ENCODE measurements around the gene XIRP2.

XIRP2 gene

DNA sequence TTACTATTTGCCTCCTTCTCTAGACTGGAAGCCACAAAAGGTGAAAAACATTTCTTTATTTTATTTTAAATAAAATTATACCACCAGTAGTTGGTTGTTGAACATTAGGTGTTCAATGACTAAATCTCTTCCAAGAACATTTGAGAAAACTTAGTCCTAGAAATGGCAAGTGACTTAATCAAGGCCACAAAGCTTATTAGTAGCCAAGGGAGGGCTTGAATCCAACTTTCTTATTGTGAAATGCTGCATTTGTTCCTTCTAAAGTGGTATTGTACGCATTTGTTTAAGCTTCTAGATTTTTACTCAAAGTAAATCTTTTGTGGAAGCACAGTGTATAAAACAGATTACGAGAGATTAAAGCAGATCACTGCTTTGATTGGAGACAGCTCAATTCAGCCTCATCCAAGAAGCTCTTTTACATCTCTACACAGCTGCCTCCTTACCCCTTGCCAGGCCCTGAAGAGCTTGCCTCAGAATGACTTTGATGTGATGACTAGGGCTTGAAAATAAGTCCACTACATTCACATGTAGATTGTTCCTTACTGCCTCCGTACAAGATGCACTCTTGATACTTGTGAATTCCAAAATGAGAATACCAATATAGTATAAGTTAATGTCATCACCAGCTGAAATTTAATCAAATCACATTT lies 244.8 kb downstream of the XIRP2 start:
- DNase-seq, result no peak

DNA sequence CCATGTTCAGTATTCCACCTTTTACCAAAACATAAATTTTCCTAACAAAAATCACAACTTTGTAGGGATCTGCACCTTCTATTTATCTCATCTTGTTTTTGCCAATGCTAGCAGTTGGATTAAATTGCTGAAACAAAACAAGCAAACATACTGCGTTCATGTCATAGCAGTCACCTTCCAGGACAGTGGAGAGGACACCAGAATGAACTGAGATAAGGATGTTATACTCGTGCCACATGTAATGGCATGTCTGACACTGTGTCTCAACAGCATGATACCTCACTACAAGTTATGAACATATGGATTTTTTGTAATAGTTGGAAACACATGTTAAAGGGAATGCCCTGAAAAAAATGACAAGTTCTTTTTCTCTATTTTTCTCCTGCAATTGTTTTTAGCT lies 245.3 kb downstream of the XIRP2 start:
- DNase-seq, result no peak

DNA sequence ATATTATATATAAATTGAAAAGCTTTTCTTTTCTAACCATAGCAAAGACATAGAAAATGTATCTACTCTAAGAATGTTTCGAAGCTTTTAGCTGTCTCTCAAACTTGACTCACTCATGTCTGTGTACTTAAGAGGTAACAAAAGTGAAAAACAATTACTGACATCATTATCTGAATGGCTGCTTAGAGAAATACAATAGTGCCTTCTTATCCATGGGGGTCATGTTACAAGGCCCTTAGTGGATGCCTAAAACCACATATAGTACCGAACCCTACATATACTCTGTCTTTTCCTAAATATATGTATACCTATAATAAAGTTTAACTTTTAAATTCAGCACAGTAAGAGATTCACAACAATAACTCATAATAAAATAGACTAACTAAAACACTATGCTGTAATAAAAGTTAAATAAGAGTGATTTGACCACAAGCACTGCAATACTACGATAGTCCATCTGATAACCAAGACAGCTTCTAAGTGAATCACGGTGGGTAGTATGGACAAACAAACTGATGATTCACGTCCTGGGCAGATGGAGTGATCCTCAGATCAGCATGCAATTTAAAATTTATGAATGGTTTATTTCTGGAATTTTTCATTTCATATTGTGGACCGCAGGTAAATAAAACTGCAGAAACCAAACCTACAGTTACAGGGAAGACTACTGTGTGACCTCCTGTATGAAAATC lies 246.2 kb downstream of the XIRP2 start:
- DNase-seq, result no peak

DNA sequence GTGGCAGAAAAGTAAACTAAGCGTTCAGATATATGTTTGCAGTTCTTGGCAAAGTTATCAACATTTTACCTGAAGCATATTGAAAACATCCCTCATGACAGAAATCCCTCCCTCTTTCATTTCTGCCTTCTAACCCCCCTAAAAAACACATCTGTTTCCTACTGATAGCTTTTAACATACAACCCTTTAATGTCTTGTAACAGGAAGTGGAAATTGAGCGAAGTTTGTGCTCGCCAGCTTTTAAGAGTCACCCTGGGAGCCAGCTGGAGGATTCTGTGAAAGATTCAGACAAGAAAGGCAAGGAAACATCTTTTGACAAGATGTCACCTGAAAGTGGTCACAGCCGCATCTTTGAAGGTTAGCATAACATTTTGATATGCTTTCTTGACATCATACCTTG lies 247.4 kb downstream of the XIRP2 start:
- no peak for DNase-seq

DNA sequence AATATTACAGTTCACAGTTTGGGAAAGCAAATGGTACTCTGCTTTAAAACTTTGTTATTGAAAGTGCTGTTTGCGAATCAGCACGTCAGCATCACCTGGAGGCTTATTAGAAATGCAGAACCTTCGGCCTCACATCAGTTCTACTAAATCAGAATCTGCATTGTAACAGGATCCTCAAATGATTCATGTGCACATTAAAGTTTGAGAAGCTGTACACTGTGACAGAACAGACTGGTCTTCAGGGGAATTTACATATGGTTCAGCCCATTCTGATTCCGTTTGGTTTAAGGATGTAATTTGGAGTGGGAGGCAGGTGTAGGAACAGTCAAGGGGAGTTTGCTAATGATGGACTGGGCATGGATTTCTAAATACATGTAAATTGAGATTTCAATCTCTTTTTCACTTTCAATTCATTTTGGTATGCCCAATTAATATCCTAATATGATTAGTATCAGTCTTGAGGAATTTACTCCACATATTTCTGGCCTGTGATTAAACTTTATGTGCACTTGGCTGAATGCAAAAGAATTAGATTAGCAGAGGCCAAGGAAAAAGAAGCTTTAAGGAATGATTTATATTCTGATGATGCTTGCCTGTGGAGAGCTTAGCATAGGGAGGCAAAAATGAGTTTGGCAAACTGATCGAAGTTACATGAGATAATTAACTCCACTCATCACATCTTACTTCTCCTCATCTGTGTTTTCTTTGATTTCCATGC lies 248.8 kb downstream of the XIRP2 start:
- DNase-seq, result no peak

DNA sequence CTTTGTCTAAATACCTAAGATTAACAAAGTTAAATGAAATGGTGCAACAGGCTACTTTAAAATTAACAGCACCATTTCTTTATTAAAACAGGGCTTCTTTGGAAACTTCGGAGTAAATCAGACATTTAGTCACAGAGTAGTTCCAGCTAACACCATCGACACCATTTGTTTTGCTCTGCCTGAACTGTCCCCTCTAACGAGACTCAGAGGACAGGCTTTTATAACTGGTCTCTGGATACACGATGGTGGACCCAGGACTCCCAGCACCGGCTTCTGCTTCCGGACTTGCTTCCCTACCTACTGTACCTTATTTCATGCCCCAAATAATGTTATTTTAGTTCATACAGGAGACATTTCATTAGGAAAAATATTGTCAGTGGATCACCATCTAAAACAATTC lies 252.1 kb downstream of the XIRP2 start:
- DNase-seq, result no peak

DNA sequence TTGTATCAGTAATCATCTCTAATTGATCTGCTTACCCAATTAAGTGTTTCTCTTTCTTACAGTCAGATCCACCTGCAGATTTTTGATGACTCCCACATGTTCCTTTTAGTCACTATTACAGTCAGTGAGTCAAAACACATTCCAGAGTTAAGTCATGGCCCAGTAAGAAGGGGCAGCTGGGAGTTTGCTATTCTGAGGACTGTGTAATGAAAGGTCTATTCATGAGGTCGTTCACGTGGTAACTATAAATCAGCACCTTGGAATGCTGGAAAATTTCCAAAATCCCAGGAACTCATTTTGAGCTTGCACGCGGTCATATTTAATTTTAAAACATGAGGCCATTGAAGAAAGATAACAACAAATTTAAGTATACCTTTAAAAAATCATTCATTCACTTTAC lies 252.5 kb downstream of the XIRP2 start:
- no peak for DNase-seq

DNA sequence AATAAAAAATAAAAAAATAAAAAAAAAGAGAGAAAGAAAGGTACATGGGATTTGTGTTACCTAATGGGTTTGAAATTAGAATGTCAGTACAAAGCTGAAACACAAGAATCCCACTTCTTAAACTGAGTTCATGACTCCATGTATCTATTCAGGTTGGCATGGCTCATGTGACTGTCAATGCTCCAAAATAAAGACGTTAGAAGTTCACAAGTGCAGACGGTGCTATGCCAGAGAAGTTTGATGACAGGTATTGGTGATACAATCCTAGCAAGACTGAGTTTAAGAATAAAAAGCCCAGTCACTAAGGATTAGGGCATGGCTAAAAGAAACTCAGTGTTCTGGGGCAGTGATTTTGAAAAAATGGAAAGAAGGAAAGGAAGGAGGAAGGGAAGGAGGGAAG lies 254.3 kb downstream of the XIRP2 start:
- no peak for DNase-seq

DNA sequence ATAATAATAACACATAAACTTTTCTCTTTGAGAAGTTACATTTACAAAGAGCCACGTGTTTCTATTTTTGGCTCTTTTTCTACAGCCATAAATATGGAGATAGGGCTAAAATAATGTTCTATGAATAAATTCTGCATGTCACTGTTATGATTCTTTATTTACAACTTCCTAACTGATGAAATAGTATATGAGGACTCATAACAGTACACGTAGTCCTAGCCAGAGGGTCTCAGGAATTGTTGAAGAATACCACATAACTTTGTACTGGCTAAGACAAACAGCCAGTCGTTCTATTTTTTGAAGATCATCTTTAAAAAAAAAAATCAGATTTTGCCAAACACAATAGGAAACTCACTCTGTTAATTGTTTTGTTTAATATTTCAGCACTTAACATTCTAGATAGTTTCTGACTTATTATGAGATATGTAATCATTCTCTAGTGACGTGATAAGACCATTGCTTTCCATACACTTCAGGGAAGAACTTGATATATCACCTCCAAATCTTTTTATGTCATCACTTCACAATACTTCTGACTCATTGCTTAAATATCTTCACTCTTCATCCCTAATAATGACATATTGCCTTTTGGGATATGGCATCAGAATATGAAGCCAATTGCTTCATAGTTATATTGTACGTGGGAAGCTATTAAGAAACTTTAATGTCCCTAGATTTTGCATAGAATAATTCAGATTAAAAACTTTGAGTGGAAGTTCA lies 256.1 kb downstream of the XIRP2 start:
- no peak for DNase-seq

DNA sequence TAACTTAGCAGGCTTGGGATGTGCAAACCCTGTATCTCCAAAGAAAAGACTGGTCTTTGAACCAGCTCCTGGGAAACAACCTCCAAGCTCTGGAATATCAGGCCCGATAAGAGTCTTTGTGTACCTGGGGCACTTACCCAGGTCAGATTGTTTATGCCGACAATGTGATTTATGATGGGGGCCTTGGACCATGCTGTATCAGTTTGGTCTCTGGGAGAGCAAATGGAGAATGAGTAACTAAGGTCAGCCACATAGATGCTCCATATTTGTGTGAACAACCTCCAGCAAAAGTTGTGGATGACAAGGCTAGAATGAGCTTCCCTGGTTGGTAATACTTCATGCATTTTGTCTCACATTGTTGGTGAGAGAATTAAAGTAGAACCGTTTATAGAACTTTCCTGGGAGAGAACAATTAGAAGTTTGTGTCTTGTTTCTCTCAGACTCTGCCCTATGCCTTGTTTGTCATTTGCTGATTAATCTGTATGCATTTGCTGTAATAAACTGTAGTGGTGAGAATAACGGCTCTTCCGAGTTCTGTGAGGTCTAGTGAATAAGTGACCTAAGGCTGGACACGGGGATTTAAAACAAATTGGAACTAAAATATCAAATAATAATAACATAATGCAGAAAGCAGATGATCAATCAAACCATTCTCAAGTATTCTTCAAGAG lies 259.1 kb downstream of the XIRP2 start:
- DNase-seq, result no peak

DNA sequence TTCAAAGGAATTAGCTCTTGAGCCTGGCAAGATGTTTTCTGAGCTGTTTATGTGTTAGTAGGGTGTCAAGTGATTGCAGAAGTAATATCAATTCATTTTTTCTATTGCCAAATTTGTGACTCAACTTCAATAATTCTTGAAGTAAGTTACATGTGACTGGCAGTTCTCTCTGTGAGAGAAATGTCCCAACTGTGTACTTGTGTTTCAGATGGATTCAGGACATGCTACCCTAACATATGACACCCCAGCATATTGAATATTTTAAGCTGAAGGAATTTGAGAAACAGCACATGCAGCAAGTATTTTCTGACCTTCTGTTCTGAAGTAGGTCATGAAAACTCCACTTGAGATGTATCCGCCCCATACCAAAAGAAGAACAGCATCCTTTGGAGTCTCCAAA lies 263.6 kb downstream of the XIRP2 start:
- no peak for DNase-seq

DNA sequence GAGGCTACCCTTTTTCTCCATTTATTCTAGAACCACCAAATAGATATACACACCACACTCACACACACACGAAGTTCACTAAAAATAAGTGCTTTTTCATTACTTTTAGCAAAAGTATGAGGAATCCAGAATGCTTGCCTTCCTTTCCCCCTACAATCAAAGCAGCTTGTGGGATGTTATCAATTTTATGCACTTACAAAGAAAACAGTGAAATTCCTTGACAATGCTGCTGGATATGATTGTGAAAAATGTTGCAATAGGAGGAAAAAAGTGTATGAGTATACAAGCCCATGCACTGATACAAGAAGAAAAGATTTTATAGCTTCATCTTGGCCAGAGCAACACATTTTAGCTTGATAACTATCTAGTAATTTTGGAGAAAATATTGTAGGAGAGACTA lies 269.2 kb downstream of the XIRP2 start:
- DNase-seq, result no peak

DNA sequence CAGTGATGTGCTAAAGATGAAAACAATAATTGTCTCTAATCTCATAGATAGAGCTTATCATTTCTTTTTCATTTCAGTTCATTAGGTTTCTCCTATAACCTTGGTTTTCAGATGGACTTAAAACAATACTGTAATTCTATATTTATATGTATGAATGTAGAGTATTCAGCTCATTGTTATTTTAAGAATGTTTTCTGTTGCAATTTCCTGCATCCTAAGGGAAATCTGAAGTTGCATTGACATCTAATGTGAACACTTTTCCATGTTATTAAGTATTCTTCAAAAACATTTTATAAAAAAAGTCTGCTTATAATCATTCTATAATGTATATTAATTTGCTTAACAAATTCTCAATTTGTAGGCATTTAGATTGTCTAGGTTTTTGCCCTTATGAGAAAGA lies 288.9 kb downstream of the XIRP2 start:
- no peak for DNase-seq

DNA sequence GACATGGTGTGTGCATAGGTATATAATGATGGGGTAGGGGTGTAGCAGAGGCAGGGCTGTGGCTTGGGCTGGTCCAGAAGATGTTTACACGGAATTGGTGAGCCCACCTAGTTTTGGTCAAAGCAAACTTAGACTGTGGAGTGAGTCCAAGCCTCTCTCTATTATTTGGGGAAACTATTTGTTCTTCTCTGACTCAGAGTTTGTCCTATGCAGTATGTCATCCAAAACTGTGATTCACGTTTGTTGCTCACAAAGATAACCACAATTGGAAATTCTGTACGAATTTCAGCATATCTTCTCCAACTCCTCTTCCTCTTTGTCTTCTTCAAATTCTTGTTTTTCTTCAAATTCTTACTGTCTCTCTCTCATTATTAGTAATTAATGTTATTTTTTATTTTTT lies 292.9 kb downstream of the XIRP2 start:
- DNase-seq, result no peak

DNA sequence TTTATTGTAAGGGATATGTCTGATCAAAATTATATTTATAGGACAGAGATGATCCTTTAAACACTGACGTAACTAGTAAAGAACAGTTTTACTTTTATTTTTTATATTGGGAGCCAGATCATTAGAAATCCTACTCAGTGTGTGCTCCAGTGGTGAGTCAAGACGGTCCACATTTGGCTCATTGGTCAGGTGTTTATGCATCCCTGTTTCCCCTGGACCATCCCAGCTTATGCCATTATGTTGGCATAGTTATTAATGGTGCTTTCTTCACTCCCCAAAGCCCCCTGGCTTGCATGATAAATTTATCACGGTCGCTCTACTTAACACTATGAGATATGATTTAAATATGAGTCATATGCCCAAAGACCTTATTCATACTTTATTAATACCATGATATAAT lies 293.4 kb downstream of the XIRP2 start:
- no peak for DNase-seq

DNA sequence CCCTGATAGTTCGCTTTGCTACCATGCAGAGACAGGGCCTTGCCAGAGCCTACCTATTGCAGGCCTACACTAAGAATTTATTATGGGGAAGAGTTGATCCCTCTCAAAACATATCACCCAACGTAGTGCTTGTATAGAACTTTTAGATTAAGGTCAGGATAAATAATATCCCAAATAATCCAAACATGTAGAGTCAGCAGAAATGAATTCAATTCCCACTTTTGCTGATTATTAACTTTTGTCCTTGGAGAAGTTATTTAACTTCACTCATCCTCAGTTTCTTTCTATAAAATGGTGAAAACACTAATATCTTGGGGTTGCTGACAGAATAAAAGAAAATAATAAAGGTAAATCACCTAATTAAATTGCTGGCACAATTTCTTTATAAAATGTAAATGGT lies 294.1 kb downstream of the XIRP2 start:
- no peak for DNase-seq

DNA sequence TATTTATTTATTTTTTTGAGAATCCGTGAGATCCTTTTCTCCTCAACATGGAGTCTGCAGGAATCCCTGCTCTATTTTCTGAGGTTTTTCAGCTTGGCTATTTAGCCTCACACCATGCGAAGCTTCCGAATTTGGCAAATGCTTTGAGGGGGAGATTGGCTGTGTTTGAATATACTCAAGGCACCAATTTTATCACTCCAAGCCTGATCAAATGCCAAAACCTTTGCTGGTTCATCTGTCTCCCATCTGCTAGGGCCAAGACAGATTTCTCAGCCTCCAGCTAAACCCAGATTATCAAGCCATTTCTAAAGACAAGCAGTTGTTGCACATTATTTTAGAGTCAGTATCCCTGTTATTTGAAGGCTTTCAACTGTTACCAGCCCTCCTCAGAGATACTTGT lies 295.7 kb downstream of the XIRP2 start:
- DNase-seq, result no peak

DNA sequence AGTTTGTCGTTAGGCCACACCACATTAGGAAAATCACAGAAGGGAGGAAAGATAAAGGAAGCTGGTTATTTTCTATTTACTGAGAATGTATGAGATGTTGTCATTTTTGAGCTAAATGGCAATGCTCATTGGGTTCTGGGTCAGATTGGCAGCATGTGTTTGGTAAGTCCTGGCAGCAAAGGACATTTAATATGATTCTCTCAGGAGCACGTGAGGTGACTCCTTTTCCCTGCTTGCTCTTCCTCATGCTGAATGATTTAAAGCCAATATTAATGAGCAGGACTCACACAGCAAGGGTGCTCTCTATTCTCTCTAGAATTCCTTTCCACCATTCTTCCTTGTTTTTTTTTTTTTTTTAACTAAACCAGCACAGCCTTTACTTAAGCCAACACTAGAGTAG lies 298.2 kb downstream of the XIRP2 start:
- DNase-seq, result no peak

DNA sequence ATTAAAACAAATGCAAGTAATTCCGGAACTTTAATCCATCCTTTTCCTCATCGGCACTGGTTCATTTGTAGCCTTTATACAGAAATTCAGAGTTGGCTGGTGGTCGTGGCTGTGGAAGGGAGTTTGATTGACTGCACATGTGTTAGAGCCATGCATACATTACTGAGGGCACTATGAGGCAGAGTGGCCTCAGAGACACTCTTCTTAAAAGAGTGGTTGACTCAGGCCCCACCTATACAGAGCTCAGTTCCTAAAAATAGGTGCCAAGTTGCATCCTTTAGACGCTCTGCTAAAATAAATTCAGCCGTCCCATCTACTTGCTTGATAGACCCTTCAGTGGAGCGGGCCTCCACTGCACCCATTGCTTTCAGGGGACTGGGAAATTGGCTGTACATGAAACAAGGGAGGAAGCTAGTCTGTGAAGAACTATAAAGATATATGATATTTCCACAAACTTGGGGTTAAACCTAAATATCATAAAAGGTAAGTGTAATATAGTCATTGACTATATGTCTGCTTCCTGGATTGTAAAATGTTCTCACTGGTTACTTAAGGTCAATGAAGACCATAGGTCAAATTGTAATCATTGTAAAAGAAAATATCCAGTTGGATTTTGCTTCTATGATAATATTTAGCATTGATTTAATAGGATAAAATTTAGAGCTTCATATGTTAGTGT lies 298.9 kb downstream of the XIRP2 start:
- DNase-seq, result no peak

DNA sequence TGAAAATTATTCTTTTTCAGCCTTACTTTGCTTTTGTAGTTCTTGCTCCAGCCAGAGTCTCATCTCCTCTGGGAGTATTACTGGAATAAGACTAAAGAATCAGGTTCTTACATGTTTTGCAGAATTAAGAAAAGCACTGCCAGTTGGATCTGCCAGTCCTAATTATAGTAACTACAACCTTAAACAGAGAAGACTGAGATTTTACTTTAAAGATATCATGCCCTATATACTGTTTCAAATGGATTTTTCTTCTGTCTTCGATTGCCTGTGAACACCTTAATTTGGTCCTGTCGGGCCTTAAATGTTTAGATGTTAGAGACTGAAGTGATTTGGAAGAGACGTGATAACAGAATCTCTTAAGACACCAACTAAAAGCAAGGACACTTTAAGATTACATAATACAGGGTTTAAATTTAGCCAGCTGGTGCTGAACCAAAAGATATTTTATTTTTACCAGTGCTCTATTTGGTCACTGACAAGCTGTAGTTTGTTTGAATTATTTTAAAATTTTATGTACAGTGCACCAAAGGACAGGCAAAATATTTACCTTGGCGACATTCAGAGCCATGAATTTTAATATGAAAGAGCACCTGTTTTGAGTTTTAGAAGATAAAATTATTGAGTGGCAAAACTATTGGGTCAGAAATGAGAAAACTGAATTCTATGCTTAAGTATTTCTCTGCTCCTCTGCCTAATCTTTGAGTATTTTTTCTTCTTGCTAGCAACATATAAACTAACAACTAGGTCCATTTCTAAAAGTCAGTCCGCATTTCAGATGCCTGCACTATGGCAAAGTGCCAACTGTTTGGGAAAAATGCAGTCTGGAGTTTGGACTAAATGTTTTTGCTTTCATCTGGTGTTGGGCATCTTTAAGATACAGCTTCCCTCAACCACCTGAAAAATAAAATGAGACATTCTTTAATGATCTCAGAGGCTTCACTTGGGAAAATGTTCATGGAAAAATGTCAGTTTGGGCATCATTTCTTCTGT lies 300.0 kb downstream of the XIRP2 start:
- no peak for DNase-seq

Data from nucleus accumbens (tissue), 56 donors.